Colonic mucosa (tissue), 4 donors: Measurements from ENCODE around the gene RECK. TPM values are rescaled to one million over a fixed set of nuclear protein-coding genes. Genes with fewer than 3 reads are reported as not detected.
"Not testable (repeated sequence)": the region's sequence is repeated elsewhere in the genome, so short reads cannot be mapped to it uniquely, and the experiment has no call there.

Experiments
- DNase-seq: peaks from one replicate; pipeline ENCODE4 v3.0.0-alpha.2; 2020
- H3K27ac ChIP-seq: fragments of 200-600 bp; one replicate; pipeline ENCODE4 v1.8.0; 2021
- H3K27me3 ChIP-seq: fragments of 200-600 bp; one replicate; pipeline ENCODE4 v1.8.0; 2021
- H3K36me3 ChIP-seq: fragments of 200-600 bp; one replicate; pipeline ENCODE4 v1.8.0; 2021
- H3K4me1 ChIP-seq: fragments of 200-600 bp; one replicate; pipeline ENCODE4 v1.8.0; 2021; ENCODE audit warnings: mild to moderate bottlenecking
- H3K4me3 ChIP-seq: fragments of 200-600 bp; one replicate; pipeline ENCODE4 v1.8.0; 2021
- H3K9ac ChIP-seq, 2 donors: one replicate each; pipeline ENCODE4 v1.7.0; 2013; ENCODE audit warnings: control low read depth in 2 of 2, low read depth in 2 of 2, low read length in 2 of 2
- H3K9me3 ChIP-seq: fragments of 200-600 bp; one replicate; pipeline ENCODE4 v1.8.0; 2021
- CTCF ChIP-seq: fragments of 200-600 bp; IDR thresholded peaks from one replicate; pipeline ENCODE4 v1.8.0; 2022; ENCODE audit warnings: antibody characterized with exemption, mild to moderate bottlenecking
- intact Hi-C: fragments of 100-400 bp; cut with DNase I; formaldehyde crosslinking; loops from one replicate; pipeline ENCODE4 v1.14.1; 2022
- total RNA-seq, 2 donors: library from RNA; stranded (reverse); fragmentation: NEBNext Ultra II Directional in 1 of 2; extraction: Animal tissue kit (Norgen Biotek cat#: 25700) in 1 of 2; gene quantifications; one replicate each; pipeline ENCODE4 v1.2.1, GENCODE V29; 2021
- donor health status: healthy.
- donor health status: DM: no; HTN: no; CAD: no.
- donor health status: DM: no; HTN: no; CAD: no.

RECK gene
- total RNA-seq, 2 donors from 2014 or later = 1.6 to 4.5 TPM

- intact Hi-C loops = no loop called here
- no peak overlapping the region for H3K9ac ChIP-seq
- no peaks in the 10 kb centered on the region for H3K4me1 ChIP-seq
- no peaks in the 10 kb centered on the region for H3K9me3 ChIP-seq
- DNase-seq = no peak
- H3K36me3 ChIP-seq = no peaks in the 10 kb centered on the region
- H3K27me3 ChIP-seq = no peaks in the 10 kb centered on the region
- no peak overlapping the region for H3K4me3 ChIP-seq
- TF ChIP-seq CTCF = no peak
- H3K27ac ChIP-seq = no peak overlapping the region
Observed at GRCh38 chr9:36156116-36156515, 119.4 kb downstream of the RECK start.

DNA sequence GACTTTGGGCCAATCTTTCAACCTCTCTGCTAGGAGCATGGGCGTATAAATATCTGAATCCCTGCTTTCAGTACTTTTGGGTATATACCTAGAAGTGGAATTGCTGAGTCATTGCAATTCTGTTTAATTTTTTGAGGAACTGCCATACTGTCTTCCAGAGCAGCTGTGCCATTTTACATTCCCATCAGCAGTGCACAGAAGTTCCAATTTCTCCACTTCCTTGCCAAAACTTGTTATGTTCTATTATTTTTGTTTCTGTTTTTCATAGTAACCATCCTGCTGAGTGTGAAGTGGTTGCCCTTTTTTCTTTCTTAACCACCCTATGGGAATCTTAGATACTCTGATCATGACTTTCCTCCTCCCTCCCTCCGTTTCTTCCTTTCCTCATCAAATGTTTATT is 121.4 kb downstream of the RECK start:
- DNase-seq = no peak
- Histone ChIP-seq H3K4me3 (no peak overlapping the region), H3K27ac (no peak overlapping the region), H3K9me3 (no peaks in the 10 kb centered on the region), H3K9ac (no peak overlapping the region), H3K36me3 (no peaks in the 10 kb centered on the region), H3K27me3 (no peaks in the 10 kb centered on the region), H3K4me1 (no peaks in the 10 kb centered on the region)
- TF ChIP-seq CTCF = no peak
- intact Hi-C loops = no loop called here

- H3K36me3 ChIP-seq = no peaks in the 10 kb centered on the region
- H3K9me3 ChIP-seq = no peaks in the 10 kb centered on the region
- H3K4me3 ChIP-seq = no peak overlapping the region
- no peak for DNase-seq
- intact Hi-C loops = no loop called here
- H3K27ac ChIP-seq = no peak overlapping the region
- no peak for TF ChIP-seq CTCF
- H3K9ac ChIP-seq = no peak overlapping the region
- H3K4me1 ChIP-seq = peaks cover 3% of the 10 kb centered on the region
- no peaks in the 10 kb centered on the region for H3K27me3 ChIP-seq
Observed at GRCh38 chr9:36158917-36159316, 122.2 kb downstream of the RECK start.

DNA sequence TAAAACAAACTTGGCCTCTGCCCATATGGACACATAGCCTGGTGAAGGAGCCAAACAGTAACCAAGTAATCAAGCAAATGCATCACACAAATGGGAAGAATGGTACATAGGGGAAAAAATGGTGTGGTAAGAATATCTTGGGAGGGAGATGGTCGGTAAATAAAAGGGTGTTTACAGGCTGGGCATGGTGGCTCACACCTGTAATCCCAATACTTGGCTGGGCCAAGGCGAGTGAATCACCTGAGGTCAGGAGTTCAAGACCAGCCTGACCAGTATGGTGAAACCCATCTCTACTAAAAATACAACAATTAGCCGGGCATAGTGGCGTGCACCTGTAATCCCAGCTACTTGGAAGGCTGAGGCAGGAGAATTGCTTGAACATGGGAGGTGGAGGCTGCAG is 122.8 kb downstream of the RECK start:
- intact Hi-C loops, DNase-seq, H3K27ac ChIP-seq, H3K9ac ChIP-seq, H3K9me3 ChIP-seq, H3K36me3 ChIP-seq, H3K27me3 ChIP-seq, H3K4me3 ChIP-seq, H3K4me1 ChIP-seq: not testable (repeated sequence)

- H3K27ac ChIP-seq, H3K4me3 ChIP-seq, H3K4me1 ChIP-seq, H3K36me3 ChIP-seq, H3K27me3 ChIP-seq, H3K9ac ChIP-seq, H3K9me3 ChIP-seq, intact Hi-C loops, DNase-seq: not testable (repeated sequence)
Observed at GRCh38 chr9:36160126-36160525, 123.4 kb downstream of the RECK start.

GRCh38 chr9:36161187-36161586 is 124.5 kb downstream of the RECK start:
- Histone ChIP-seq H3K9me3 (no peaks in the 10 kb centered on the region), H3K4me1 (peaks cover 3% of the 10 kb centered on the region), H3K36me3 (no peaks in the 10 kb centered on the region), H3K4me3 (no peak overlapping the region), H3K9ac (no peak overlapping the region), H3K27me3 (no peaks in the 10 kb centered on the region), H3K27ac (no peak overlapping the region)
- DNase-seq = no peak
- no peak for TF ChIP-seq CTCF
- intact Hi-C loops = no loop called here

DNA sequence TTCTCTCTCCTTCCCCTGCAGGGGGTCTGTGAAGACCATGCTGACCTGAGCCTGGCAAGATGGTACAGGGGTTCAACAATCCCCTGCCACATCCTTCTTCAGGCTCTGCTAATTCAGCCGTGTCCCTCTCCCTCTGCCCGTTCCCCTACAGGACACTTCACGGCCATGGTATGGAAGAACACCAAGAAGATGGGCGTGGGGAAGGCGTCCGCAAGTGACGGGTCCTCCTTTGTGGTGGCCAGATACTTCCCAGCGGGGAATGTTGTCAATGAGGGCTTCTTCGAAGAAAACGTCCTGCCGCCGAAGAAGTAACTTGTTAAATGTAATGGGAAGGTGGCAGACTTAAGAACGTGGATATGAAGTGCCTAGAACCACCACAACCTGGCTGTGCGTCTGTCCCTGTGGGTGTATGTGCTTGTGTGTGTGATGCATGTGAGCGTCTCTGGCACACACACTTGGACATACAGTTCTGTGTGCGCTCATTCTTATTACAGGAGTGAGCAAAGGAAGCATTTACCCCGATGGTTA is 125.6 kb downstream of the RECK start:
- no peak for DNase-seq
- no peak overlapping the region for H3K4me3 ChIP-seq
- peaks cover 3% of the 10 kb centered on the region for H3K4me1 ChIP-seq
- H3K9ac ChIP-seq = no peak overlapping the region
- TF ChIP-seq CTCF = no peak
- H3K27me3 ChIP-seq = no peaks in the 10 kb centered on the region
- no peaks in the 10 kb centered on the region for H3K9me3 ChIP-seq
- no peaks in the 10 kb centered on the region for H3K36me3 ChIP-seq
- no peak overlapping the region for H3K27ac ChIP-seq
- intact Hi-C loops = no loop called here
